Fibroblast of gingiva (primary cell): ENCODE measurements around the gene NRG2.

Experiments used
- DNase-seq: peaks from one replicate; pipeline ENCODE4 v3.0.0-alpha.2; 2011; ENCODE audit warnings: low read depth

Gene NRG2

GRCh38 chr5:139810341-139811273, 232.5 kb downstream of the NRG2 start:
- no peak for DNase-seq

- DNase-seq: no peak
Measured at GRCh38 chr5:139809331-139809810, 233.7 kb downstream of the NRG2 start.

GRCh38 chr5:139808481-139809330, 234.4 kb downstream of the NRG2 start:
- DNase-seq: no peak

DNA sequence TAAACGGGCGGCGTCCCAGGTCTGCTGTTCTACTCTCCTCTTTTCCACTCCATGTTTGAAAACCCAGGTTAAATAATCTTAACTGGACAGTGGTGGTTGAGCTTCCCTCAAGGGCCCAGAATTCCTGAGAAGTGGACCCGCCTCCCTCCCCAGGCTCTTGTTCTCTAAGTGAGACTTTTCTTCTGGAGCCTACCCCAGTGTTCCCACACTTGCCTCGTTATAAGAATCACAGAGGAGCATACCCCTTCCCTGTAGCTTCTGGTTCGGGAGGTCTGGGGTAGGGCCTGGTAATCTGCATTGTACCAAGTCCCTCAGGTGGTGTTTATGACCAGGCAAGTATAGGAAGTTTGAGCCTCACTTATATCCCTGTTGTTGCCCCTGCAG, 235.5 kb downstream of the NRG2 start:
- no peak for DNase-seq

- no peak for DNase-seq
Measured at GRCh38 chr5:139806726-139807646, 236.1 kb downstream of the NRG2 start.

GRCh38 chr5:139806111-139806510, 237.0 kb downstream of the NRG2 start:
- no peak for DNase-seq

DNA sequence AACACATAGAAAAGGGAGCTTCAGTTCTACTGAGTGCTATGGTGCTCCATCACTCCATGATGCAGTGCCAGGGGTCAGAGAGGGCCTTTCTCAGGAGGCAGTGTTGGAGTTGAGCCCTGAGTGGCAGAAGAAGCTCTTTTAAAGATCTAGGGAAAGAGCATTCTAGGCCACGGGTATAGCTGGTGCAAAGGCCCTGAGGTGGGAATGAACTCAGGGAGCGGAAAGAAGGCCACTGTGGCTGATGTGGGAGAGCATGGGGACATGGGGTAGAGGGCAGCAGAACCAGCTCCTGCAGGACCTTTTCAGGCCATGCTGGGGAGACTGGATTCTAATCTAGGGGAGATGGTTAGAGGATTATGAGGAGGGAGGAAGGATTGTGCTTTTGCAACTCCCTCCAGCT, 237.6 kb downstream of the NRG2 start:
- no peak for DNase-seq

DNA sequence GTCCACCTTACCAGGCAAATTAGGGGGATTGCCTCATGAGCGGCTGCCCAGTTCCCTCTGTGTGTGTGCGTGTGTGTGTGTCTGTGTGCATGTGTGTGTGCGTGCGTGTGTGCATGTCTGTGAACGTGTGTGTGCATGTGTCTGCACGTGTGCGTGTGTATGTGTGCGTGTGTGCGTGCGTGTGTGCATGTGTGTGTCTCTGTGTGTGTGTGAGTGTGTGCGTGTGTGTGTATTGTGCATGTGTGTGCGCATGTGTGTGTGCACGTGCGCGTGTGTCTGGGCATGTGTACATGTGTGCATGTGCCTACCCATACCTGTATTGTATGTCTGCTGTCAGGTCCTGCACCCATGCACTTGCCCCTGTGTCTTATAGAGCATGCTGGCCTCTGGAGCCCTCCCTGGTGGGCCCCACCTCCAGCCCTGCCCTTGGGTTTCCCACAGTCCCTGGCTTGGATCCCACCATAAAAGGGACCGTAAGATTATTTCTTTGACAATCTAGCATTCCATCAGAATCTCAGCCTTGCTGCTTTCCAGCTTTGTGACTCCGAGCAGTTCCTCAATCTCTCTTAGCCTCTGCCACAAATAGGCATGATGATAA, 238.2 kb downstream of the NRG2 start:
- DNase-seq: no peak

- no peak for DNase-seq
Measured at GRCh38 chr5:139803978-139804377, 239.1 kb downstream of the NRG2 start.

DNA sequence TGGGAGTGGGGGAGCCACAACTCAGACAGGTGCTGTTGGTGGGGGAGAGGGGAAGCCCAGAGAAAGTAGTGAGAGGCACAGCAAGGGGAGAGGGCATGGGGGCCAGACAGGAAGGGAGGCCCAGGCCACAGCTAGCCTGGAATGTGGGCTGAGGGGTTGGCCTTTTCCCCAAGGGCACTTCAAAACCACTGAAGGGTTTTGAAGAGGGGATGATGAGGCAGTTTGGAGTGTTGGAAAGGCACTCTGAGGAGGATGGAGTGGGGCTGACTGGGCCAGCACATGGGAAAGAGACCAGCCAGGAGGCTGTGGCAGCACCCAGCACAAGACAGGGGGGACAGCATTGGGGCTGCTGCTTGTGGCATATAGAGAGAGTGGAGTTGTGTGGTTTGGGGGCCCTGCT, 243.7 kb downstream of the NRG2 start:
- DNase-seq: no peak

- DNase-seq: no peak
Measured at GRCh38 chr5:139798883-139799282, 244.2 kb downstream of the NRG2 start.

- DNase-seq: no peak
Measured at GRCh38 chr5:139797856-139798510, 245.1 kb downstream of the NRG2 start.

DNA sequence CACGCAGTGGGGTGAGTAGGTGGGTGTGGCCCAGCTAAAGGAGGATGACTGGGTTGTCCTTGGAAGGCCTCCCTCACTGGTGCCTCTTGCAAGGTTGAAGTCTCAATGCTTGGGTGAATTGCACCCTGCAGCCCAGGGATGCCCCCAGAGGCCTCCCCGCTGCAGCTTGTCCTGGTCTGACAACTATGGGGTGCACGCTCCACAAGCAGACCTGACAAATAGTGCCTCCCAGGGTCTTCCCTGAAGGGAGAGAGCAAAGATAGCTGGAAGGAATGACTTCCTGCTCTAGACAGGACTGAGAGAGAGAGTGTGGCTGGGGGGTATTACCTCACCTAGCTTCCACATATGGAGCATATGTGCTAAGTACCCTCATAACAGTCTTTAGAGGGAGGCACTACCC, 245.8 kb downstream of the NRG2 start:
- no peak for DNase-seq
